ENCODE data around the gene ARID5B.

Gene ARID5B

DNA sequence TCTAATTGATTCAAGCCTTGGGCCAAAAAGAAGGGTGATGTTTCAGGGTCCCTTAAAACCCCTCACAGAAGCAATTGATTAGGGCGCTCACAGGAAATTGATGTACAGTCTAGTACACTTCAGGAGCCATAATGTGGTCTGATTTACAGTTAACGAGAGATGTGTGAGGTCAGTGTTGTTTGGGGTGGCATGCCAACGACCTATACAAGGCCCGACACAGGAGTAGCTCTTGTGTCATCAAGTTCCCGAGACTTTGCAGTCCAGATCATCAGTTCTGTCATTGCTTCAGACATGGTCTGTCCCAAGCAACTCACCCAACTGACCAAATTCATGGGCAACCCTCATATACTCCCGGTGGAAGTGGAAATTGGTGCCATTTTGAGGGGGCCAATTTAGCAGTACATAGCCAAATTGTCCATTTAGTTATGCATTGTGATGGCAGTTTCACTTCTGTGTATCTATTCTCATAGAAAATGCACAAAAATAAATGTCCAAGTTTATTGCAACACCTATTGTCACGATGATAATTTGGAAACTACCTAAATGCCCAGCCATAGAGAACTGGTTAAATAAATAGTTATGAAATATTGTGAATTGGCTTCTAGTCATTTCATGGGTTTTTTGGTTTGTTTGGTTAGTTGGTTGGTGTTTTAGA lies 18.0 kb upstream of the ARID5B start:
- FAIRE-seq, result no peak

DNA sequence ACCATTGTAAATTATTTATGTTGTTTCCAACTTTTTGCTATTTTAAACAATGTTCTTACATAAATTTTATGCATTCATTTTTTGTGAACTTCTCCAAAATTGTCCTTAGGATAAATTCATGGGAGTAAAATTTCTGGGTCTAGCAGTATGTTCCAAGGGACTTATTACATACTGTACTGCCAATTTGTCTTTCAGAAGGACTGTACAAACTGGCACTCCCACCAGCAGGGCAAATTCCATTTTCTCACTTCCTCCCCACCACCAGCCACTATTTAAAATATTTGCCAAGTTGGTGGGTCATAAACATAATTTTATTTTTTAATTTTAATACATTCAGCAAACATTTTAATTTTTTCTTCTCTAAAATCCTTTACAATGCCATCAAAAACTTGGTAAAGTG lies 13.7 kb upstream of the ARID5B start:
- FAIRE-seq, result no peak

DNA sequence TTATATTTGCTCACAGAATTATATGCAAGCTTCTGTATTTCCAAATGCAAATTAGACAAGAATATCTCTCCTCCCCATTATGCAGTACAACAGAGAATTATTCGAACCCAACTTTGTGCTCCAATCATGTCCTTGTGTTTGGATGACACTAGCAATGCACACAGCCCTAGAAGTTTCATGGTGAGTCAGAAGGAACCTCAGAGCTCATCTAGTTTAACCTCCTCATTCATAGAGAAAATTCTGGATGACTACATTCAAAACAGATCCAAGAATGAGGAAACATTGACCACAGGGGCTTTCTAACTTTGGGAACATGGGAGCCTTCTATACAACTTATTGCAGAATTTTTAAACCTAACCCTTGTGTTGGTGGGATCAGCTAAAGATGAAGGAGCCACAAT lies 12.8 kb upstream of the ARID5B start:
- no peak for FAIRE-seq

DNA sequence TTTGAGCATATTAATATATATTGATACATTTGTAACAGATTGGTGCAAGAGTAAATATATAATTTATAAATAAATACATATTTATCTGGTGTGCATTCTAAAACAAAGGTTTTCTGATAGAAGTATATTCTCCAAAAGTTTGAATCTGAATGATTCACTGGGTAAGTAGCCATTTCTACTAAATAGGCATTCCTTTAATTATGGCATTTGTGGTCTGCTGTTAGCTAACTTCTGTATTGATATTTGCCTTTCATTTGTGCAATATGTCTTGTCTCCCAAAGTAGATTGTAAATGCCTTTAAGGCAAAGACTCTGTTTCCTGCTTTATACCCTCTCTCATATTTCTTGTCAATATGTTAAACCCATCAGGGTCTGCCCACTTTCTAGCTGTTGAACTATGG lies 11.1 kb upstream of the ARID5B start:
- no peak for FAIRE-seq

DNA sequence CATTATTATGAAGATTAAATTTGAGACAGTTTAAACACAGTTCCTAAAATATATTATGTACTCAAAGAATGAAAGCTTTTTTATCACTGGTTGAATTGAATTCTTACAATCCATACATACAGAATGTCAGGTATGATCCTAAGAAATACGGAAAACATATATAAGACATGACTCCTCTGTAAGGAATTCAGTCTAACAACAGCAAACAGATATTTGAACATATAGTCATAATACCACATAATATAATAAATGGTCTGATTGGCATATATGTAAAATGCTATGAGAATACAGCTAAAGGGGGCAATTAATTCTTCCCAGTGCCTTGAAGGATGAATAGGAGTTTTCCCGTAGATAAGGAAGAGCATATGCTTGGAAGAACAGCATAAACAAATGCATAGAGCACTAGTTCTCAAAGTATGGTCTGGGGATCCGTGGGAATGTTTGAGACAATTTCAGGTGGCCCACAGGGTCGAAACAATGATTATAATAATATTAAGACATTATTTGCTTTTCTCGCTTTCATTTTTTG lies 10.6 kb upstream of the ARID5B start:
- peak; percentile 62 for FAIRE-seq

DNA sequence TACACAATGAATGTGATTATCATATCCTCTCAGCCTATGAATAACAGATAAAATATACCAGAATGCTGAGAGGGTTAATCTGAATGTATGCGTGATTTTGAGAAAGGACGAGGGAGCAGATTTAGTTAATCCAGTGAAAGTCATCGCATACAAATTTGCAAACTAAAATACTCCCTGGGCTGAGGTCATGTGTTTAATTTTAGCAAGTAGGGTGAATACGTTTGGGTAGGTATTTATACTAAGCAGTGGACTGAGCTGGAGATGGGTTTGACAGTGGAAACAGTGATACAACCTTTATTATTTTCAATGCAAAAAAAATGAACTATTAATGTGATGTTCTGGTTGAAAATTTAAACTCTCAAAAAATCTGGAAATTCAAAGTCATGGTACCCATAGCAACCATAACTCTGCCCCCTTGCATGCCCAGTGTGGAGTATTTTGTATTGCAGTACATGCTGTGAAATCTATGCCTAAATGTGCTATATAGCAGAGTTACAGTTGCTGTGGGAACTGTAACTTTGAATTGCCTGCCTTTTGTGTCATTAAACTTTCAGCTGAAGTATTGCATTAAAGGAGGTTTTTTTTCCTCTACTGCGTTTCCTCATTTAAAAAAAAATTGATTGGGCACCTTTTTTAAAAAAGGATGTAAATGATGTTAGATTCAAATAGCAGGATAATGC lies 9.5 kb upstream of the ARID5B start:
- FAIRE-seq, result peak; percentile 64

DNA sequence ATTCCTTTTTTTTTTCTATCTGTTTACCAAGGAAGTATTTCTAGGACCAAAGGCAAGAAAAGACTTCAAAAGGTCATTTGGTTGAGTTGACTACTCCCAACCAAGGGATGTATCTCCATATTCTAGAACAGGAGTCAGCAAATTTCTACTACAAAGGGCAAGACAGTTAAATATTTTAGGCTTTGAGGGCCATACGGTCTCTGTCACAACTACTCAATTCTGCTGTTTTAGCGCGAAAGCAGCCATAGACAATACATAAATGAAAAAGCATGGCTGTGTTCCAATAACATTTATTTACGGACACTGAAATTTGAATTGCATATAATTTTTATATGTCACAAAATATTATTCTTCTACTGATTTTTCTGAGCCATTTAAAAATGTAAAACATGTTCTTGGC lies 8.5 kb upstream of the ARID5B start:
- FAIRE-seq, result no peak

DNA sequence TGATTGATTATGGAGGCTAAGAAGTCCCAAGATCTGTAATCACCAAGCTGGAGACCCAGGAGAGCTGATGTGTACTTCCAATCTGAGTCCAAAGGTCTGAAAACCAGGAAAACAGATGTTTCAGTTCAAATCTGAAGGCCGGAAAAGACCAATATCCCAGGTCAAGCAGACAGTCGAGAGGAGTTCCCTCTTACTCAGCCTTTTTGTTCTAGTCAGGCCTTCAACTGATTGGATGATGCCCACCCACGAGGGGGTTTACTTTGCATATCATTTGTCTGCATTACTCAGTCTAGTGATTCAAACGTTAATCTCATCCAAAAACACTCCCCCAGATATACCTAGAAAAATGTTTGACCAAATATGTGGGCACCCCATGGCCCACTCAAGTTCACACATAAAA lies 7.4 kb upstream of the ARID5B start:
- peak; percentile 89 for FAIRE-seq

DNA sequence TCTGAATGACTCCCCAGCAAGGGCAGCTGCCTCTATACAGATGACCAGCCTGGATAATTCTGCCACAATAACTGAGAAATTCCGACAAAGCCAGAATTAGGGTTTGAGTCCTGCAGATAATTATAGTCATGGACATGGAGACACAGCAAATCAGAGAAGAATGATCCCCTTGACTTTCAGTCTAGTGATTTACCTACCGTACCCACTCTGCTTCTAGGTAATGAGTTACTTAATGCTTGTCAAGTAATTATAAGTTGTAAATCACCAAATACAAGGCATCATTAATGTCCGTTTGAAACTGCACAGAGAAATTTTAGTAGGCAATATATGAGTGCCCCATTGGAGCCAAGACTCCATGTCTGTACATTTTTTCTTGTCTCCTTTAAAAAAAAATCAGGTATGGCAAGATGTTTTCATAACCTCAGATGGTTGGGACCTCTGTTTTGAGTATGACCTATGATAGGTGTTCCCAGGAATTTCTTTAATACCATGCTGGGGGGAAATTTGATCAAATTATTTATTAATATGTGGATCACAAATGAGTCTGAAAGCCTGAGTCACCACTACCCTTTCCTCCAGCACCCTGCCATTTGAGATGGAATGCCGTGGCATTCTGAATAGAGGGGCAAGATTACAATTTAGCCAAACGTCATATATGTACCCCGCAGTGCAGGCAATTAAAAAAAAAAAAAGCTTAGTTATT lies 5.5 kb upstream of the ARID5B start:
- FAIRE-seq, result peak; percentile 96

DNA sequence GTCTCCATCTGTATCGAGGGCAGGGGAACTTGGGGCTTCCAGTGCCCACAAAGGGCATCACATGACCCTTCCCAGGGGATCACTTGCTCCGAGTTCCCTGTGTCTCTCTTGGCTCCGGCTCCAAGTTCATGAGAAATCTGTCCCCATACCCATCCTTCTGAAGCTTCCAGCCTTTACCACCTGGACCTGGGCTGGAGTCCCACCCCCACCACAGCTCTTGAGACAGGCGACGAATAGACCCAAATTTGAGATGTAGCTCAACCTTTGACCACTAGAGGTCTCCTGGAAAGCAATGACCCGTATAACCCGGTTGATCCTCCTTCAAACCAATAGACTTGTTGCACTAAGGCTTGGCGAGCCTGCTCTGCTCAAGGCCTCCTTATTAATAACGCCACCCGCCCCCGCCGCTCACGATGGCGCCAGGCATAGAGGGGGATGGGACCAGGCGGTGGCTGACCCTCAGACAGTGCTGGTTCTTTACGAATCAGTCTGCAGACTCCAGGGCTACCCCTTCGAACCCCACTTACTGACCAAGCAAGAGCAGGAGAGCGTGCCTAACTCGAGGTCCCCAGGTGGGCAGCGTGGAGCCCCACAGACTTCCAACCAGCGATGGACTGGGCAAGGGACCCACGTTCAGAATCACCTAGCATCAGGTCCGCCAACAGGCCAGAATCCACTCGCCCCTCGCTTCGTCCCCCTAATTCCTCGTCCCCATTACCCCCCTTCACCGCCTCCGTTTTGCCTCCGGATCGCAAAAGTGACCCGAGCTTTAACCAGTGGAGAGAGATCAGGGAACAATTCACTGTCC lies 4.4 kb upstream of the ARID5B start:
- no peak for FAIRE-seq

DNA sequence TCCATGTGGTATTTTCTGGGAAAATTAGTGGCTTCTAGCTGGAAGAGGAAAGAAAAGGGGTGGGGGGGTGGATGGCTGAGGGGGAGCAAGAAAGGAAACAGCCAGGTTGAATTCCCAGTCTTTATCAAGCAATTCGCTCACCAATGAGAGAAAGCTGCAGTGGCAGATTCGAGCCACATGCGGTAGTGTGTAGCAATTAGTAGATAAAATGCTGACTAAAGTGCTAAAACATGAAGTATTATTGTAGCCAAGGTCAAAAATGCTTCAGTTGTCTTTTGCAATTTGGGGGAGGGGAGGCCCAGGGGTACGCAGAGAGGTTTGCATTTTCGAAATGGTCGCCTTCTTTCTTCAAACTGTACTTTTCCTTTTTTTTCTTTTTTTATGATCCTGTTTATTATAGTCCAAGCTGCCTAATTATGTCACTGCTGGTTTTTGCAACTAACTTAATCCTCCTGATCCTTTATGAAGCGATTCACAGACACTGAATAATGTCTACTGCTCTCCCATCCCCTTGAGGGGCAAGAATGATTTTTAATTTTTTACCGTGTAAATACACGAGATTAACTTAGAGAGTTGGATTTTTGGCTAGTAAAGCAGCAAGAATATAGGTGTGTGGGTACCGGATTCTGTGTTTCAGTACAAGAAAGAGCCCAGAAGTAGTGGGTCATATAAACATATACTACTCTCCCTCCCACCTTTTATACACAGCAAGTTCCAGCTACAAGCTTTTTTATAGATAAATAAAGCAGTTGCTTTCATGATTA lies 3.6 kb upstream of the ARID5B start:
- FAIRE-seq, result no peak

DNA sequence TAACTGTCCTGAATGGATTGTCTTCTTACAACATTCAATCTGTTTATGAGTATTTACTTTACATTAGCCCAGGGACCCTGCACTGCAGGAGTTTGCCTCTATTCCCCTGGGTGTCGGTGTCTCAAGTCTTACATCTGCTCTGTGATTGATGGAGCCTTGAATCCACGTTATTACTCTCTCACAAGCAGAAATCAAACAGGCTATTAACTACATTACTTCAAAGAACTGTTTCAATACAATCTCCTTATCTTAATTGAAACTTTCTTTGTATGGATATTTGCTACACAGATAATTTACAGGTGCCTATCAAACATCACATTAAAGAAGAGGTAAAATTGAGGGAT lies 3.1 kb upstream of the ARID5B start:
- FAIRE-seq, result peak; percentile 89

DNA sequence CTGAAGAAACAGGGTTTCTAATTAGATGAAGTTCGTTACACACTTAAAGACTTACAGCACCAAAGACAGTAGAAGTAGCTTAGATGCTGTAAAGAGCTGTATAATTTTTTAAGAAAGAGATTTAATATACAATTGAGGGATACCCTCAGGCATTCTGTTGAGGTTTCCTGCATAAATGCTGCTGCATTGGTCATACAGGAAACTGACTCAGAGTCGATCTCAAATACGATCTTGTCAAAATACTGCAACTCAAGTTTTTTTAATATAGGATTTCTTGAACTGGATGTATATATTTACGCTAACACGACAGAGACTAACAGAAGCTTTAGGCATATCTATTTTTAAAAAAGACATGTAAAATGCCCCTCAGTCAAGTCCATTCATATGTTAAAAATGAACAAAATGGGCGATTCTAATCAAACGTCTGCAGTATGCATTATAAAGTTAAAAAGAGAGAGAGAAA lies 2.4 kb upstream of the ARID5B start:
- no peak for FAIRE-seq

DNA sequence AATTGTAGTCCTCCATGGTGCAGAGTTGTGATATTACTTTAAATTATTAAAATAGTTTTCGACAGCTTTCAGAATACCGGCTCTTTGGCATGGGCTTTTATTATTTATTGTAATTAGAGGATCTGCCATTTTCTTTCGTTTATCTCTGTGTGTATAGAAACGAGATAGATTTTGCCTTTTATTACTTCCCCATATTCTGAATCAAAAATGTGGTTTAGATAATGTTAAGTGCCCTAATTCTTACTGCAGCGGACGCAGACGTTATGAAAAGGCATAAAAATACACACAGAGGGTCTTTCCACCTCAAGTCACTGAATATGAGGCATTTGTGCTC lies 1.9 kb upstream of the ARID5B start:
- FAIRE-seq, result no peak

DNA sequence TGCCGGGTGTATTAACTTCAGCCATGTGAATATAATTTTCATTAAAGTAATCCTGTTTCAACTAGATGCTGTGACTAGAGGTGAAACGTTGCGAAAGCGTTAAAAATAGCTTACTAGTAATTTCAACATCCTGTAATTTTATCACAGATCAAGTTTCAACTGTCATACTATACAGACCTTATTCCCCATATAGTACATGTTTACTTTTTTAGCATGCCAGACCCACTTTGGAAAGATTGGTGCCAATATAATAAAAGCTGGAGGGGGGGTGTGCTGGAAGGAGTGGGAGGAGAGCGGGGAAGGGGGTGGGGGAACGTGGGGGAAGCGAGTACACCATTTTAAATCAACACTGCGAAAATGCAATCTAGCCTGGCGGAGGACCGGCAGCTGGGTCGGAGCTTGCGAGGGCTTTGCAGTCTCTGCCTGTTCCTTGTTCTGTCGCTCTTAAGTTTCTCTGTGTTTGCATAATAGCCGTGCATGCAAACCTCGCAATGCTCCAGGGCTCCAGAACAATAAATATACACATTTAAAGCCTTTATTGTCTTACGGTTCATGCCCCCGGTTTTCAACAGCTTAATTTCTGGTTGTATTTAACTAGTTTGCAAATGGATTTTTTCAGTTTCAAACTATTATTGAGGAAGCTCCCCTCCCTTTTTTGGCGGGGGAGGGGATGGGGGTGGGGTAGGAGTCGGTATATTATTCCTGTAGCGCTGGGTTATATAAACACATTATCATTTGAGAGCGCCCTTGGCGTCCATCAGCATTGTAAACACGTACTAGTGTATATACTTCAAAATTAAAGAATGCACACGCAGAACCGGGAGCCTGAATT lies 1.3 kb upstream of the ARID5B start:
- peak; percentile 94 for FAIRE-seq

DNA sequence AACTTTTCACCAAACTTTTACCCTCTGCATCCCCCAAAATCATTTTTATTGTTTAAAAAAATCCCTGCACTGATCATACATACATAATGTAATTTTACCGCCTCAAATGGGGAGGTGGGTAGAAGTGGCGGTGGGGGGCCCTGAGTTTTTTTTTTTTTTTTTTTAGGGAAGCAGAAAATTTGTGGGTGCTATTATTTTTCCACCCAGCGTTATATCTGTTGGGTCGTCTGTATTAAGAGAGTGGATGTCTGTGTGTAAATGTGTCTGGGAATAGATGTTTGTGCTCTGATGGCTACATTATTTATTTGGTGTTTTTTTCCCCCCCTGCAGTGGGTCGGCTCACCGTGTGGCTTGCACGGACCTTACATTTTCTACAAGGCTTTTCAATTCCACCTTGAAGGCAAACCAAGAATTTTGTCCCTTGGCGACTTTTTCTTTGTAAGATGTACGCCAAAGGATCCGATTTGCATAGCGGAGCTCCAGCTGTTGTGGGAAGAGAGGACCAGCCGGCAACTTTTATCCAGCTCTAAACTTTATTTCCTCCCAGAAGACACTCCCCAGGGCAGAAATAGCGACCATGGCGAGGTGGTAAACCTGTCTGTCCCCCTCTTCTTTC lies 438 bp downstream of the ARID5B start:
- no peak for FAIRE-seq

DNA sequence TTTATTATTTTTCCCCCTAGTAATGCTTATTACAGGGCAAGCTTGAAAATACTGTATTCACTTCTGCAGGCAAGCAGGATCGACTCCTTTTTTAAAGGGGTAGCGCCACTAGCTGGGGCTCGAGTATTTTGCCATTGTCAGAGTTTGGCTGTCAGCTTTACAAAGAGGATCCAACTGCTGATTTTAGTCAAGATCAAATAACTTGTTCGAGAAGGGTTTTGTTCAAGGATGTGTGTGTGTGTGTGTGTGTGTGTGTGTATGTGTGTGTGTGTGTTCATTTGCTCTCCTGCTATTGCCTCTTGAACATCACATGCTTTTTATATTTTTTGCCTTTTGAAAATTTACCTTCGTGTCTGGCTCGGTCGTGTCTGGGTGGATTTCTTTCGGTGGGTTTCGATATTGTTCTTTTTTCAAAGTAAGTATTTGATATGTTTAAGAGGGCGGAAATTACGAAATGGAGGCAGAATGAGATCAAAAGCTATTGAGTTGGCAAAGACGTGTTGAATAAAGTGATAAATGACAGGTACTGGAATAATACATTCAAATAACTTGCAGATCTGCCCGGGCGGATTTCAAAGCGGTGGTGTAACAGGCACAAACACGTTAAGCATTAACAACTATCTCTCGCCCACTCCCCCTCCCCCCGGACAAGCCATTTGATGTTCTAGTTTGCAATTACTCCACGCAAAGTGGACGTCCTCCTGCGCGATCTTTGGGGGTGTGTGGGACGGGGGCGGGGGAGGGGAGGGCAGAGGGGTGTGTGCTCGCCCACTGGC lies 1.1 kb downstream of the ARID5B start:
- no peak for FAIRE-seq

DNA sequence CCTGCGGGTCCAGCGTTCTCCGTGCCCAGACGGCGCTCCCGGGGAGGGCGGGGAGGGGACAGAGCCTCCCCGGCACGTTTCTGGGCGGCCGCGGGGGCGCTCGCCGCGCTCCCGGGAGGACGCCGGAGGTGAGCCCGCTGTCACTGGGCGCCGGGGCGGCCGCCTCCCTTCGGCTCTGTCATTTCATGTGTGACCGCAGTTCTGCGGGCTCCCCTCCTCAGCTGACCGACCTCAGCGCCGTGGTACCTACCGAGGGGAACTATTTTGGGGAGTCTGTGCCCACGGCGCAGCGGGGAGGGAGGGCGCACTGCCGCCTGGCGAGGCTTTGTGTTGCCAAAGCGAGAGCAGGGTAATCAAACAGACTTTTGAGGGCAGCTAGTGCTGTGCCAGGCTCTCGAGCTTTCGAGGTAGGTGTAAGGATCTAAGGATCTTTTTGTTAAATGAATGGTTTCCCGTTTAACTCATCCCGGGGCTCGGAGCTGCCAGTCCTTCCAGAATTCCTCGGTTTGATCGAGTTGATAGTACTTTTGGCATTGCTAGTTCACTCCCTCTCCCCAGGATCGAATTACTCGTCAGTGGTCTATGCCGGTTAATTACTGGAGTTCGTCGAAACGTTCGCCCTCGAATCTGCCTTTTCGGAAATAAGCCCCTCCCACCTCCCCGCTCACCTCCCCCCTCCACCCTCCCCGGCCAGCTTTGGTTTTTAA lies 1.9 kb downstream of the ARID5B start:
- no peak for FAIRE-seq

DNA sequence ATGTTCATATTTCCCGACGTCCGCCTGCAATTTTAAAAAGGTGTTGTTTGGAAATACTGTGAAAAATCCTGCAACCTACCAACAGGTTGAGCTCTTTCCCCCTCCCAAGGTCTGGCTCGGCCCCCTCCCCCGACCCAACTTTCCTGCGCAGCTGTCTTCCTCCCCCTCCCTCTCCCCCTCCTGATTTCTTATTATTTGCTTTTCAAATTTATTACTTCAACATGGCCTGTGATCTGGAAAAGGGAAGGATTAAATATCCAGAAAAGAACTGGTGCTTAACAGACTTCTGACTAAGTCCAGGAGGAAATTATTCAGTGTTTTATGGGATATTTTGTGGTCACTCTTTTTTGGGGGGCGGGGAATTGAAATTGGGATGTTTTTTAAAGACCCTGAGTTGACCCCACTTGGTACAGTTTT lies 2.4 kb downstream of the ARID5B start:
- FAIRE-seq, result no peak

Data from A204.1 (cell line).